Chondrocyte (in vitro differentiated cells): Measurements from ENCODE around the gene DHRS7C. TPM values are rescaled to one million over a fixed set of nuclear protein-coding genes. Genes with fewer than 3 reads are reported as not detected.

Experiments used
- DNase-seq: peaks from one replicate; pipeline ENCODE4 v3.0.0; 2021; ENCODE audit warnings: mixed read lengths, low spot score
- H3K27ac Mint-ChIP-seq: one replicate; pipeline ENCODE4 v1.8.0; 2021; ENCODE audit warnings: mild to moderate bottlenecking, moderate library complexity, mixed read lengths; ENCODE audit not compliant: unreplicated experiment
- H3K27me3 Mint-ChIP-seq: 2 replicates; pipeline ENCODE4 v1.8.0; 2021; ENCODE audit warnings: low read depth, mixed read lengths
- H3K36me3 Mint-ChIP-seq: 2 replicates; pipeline ENCODE4 v1.8.0; 2021; ENCODE audit warnings: low read depth, mixed read lengths
- H3K4me1 Mint-ChIP-seq: 2 replicates; pipeline ENCODE4 v1.8.0; 2021; ENCODE audit warnings: low read depth, mild to moderate bottlenecking, mixed read lengths
- H3K4me3 Mint-ChIP-seq: one replicate; pipeline ENCODE4 v1.8.0; 2021; ENCODE audit warnings: mild to moderate bottlenecking, moderate library complexity, mixed read lengths; ENCODE audit not compliant: unreplicated experiment
- H3K9me3 Mint-ChIP-seq: 2 replicates; pipeline ENCODE4 v1.8.0; 2021; ENCODE audit warnings: low read depth, mixed read lengths
- total RNA-seq: library from RNA; stranded (reverse); gene quantifications from 3 replicates; pipeline ENCODE4 v1.2.1, GENCODE V29; 2021
- TF ChIP-seq, protein P1 (sequence below): fragments of 200-600 bp; sonication (generic); IDR thresholded peaks from 2 replicates; pipeline ENCODE4 v1.5.0; 2021; ENCODE audit warnings: antibody characterized with exemption, mild to moderate bottlenecking, moderate library complexity

DHRS7C gene
- total RNA-seq, 1 donor from 2014 or later = not detected

DNA sequence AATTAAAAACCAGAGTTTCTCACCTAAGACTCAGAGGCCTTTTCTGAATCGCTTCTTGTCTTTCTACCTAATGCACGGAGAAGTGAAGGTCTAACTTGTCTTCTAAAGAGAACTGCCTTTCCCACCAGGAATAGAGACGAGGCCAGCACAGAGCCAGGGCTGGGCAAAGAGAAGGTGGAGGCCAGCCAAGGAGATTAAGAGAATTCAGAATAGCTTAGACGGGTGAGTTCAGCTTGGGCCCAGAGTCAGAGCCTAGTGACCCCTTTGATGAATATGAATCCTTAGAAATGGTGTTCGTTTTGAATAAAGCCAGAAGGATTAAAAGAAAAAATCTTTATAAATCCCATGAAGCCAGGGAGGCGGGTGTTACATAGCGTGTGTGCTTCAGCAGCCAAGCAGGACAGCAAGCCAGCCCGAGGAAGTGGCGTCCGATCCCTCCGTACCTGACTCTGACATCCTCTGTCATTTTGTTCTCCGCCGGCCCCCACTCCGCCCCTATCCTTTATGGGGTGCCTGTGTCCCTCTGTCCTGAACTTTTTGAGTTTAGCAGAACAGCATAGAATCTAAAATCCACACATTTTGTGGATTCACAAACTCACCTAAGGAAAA, 23.0 kb upstream of the DHRS7C start:
- TF ChIP-seq, protein P1, sequence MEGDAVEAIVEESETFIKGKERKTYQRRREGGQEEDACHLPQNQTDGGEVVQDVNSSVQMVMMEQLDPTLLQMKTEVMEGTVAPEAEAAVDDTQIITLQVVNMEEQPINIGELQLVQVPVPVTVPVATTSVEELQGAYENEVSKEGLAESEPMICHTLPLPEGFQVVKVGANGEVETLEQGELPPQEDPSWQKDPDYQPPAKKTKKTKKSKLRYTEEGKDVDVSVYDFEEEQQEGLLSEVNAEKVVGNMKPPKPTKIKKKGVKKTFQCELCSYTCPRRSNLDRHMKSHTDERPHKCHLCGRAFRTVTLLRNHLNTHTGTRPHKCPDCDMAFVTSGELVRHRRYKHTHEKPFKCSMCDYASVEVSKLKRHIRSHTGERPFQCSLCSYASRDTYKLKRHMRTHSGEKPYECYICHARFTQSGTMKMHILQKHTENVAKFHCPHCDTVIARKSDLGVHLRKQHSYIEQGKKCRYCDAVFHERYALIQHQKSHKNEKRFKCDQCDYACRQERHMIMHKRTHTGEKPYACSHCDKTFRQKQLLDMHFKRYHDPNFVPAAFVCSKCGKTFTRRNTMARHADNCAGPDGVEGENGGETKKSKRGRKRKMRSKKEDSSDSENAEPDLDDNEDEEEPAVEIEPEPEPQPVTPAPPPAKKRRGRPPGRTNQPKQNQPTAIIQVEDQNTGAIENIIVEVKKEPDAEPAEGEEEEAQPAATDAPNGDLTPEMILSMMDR = no peak
- peaks cover 3% of the 10 kb centered on the region for H3K4me1 Mint-ChIP-seq
- DNase-seq = no peak
- H3K27ac Mint-ChIP-seq = no peak overlapping the region
- no peaks in the 10 kb centered on the region for H3K36me3 Mint-ChIP-seq
- H3K4me3 Mint-ChIP-seq = no peak overlapping the region
- no peaks in the 10 kb centered on the region for H3K27me3 Mint-ChIP-seq
- no peaks in the 10 kb centered on the region for H3K9me3 Mint-ChIP-seq

DNA sequence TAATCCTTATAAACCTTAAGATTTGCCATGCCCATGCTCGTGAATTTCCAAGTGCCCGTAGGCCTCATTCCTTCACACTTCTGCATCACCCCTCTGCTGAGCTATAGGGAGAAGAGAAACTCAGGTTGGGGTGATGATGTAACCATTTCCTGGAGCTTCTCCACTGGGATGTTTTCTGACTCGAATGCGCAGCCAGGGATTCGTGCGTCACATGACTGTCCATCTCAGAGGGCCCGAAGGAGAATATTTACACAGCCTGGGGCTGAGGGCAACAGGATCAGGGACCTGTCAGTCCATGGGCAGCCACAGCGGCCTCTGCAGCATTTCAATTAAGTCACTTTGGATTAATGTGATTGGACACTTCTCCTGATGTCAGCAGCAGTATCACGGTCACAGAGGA, 21.8 kb upstream of the DHRS7C start:
- TF ChIP-seq, protein P1 = no peak
- no peak overlapping the region for H3K27ac Mint-ChIP-seq
- no peaks in the 10 kb centered on the region for H3K4me1 Mint-ChIP-seq
- H3K9me3 Mint-ChIP-seq = no peaks in the 10 kb centered on the region
- H3K36me3 Mint-ChIP-seq = no peaks in the 10 kb centered on the region
- no peak for DNase-seq
- H3K4me3 Mint-ChIP-seq = no peak overlapping the region
- H3K27me3 Mint-ChIP-seq = no peaks in the 10 kb centered on the region

DNA sequence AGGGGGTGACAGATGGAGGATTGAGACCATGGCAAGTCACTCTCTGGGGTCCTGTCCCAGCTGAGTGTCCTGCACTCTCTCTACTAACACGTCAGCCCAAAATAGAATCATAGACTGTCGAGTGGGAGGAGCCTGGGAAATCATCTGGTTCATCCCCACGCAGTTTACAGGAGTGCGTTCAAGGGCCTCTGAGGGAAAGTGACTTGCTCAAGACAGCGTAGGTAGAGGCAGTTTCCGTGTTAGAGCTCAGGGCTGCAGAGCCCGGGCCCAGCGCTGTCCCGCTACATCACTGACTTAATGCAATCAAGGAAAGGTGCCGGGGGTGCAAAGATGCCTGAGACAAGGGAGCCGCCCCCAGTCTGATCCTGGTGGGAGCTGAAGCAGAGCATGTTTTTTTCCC, 20.1 kb upstream of the DHRS7C start:
- no peak for DNase-seq
- Mint-ChIP-seq H3K4me3 (no peak overlapping the region), H3K27ac (no peak overlapping the region), H3K27me3 (no peaks in the 10 kb centered on the region), H3K4me1 (no peaks in the 10 kb centered on the region), H3K36me3 (no peaks in the 10 kb centered on the region), H3K9me3 (no peaks in the 10 kb centered on the region)
- TF ChIP-seq, protein P1 = no peak

DNA sequence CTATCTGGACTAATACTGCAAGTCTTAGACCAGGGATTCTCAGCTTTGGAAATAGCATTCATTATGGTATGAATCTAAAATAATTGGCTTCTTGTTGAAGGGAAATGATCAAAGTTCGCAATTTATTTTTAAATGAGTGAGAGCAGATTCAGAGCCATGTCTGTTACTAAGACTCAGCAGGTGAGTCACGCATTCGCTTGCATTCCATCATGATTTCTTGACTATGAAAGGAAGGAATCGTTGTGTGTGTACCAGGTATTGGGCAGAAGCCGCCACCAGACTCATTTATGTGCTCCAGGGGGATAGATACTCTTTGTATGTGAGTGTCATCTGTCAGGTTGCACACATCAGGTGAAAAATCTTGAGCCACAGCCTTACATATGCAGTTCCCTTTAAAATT, 19.7 kb upstream of the DHRS7C start:
- Mint-ChIP-seq H3K36me3 (no peaks in the 10 kb centered on the region), H3K27me3 (no peaks in the 10 kb centered on the region), H3K4me3 (no peak overlapping the region), H3K27ac (no peak overlapping the region), H3K9me3 (no peaks in the 10 kb centered on the region), H3K4me1 (no peaks in the 10 kb centered on the region)
- TF ChIP-seq, protein P1 = no peak
- no peak for DNase-seq

DNA sequence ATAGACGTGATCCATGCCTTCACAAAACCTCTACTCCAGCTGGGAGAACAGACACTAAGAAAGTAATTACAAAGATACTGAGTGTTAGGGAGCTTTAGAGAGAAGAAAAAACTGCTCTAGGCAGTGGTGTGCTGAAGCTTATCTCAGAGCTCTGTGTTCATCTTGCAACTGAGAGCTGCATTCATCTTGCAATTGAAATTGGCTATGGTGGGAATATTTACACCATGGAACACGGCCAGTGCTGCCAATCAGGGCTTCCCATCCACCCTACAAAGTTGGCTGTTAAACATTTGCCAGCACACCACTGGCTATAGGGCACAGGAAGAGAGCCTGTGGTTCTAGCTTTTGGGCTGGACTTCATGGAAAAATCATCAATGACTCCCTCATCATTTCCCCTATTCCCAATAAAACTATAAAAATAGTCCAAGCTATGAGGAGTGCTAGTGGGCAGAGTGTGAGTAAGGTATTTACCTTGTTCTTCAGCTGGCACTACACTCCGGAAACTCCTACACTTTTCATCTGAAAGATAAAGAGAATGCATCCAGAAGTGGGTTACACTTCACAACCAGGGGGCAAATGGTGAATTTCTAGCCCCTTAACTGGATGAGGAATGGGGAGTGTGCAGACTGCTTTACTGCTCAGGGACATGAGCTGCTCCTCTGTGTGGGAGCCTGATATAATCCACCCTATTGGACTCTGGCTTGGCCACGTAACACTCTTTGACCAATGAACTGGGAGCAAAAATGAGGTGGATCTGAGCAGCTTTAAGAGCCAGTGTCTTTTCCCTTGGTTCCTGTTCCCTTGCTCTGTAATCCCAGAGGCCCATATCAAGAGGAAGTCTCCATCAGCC, 18.9 kb upstream of the DHRS7C start:
- H3K27me3 Mint-ChIP-seq = no peaks in the 10 kb centered on the region
- TF ChIP-seq, protein P1 = no peak
- no peaks in the 10 kb centered on the region for H3K36me3 Mint-ChIP-seq
- no peak overlapping the region for H3K4me3 Mint-ChIP-seq
- H3K27ac Mint-ChIP-seq = no peak overlapping the region
- no peaks in the 10 kb centered on the region for H3K4me1 Mint-ChIP-seq
- no peak for DNase-seq
- H3K9me3 Mint-ChIP-seq = peaks cover under 1% of the 10 kb centered on the region
